ENCODE data around the gene PIRT. TPM values are rescaled to one million over a fixed set of nuclear protein-coding genes. Genes with fewer than 3 reads are reported as not detected.

PIRT gene
- total and polyA plus RNA-seq, 11 donors, result not detected

DNA sequence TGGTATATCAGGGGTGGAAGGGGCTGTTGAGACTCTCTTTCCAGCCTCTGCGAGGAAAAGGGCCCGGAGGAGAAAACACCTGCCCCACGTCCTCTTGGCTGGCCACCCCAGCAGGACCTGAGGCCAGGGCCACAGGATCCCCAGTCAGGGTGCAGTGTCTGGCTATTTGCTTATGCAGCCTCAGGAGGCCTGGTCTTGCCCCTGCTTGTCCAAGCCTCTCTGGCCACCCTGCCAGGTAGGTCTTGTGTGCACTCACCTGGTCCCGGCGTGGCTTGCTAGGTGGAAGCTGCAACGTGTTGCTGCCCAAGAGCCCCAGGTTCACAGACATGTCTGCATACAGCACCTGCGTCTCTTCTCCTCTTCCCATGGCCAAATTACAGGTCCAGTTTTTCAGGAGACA lies 34.5 kb downstream of the PIRT start:
- DNase-seq (no peak), ATAC-seq (no peak)
- Histone ChIP-seq H3K27ac (no peak overlapping the region), H3K4me3 (no peak overlapping the region), H3K36me3 (no peaks in the 10 kb centered on the region), H3K9me3 (no peaks in the 10 kb centered on the region), H3K27me3 (no peaks in the 10 kb centered on the region), H3K4me1 (peaks cover 0 to 6% (median under 1%) of the 10 kb centered on the region in 12 donors)
- TF ChIP-seq, protein P1, sequence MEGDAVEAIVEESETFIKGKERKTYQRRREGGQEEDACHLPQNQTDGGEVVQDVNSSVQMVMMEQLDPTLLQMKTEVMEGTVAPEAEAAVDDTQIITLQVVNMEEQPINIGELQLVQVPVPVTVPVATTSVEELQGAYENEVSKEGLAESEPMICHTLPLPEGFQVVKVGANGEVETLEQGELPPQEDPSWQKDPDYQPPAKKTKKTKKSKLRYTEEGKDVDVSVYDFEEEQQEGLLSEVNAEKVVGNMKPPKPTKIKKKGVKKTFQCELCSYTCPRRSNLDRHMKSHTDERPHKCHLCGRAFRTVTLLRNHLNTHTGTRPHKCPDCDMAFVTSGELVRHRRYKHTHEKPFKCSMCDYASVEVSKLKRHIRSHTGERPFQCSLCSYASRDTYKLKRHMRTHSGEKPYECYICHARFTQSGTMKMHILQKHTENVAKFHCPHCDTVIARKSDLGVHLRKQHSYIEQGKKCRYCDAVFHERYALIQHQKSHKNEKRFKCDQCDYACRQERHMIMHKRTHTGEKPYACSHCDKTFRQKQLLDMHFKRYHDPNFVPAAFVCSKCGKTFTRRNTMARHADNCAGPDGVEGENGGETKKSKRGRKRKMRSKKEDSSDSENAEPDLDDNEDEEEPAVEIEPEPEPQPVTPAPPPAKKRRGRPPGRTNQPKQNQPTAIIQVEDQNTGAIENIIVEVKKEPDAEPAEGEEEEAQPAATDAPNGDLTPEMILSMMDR (IDR thresholded peaks at IDR 0.05), result no peak
- TF ChIP-seq POLR2A (IDR thresholded peaks at IDR 0.05), result no peak
- intact Hi-C loops (cut with DNase I), result loop anchor here in 1 of 10 donors (10.0 kb wide), 1 partner anchor 61 kb away; no protein-coding TSS in a partner anchor
- 89 to 95% (median 92%) methylated on average over 7 of the region's 7 CpGs for WGBS, 4 donors

DNA sequence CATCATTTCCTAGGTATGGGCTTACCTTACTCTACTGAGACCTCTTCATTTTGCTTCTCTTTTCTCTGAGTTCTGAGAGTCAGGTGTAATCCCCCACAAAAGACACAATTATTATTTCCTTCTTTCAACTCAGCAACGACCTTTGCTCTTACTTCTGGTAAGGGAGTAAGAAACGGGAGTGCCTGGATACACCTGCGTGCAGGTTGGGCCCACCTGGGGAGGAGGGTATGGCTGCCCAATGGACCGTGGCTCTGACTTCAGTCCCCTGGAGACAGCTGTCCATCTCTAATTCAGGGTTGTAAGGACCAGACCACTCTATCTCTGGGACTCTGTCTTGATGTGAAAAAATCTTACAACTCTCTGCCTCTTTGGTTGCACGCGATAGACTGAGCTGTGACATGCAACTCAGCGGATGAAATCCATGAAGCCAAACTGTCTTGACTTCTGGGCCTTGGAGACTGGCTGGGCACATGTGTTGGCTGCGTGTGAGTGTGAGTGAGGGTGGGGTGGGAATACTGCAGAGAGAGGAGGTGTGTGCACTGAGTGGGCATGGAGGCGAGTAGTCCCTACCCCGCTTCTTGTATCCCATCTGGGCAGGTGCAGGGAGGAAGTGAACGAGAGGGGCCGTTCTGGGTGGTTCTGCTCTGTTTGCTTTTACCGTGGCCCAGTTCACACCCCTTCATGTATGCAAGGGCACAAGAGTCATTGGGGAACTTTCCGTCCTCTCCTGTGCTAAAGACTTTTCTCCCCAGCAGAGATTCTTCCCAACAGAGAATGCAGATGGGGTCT lies 35.2 kb downstream of the PIRT start:
- DNase-seq (no peak), ATAC-seq (no peak)
- Histone ChIP-seq H3K4me3 (no peak overlapping the region), H3K27ac (no peak overlapping the region), H3K27me3 (no peaks in the 10 kb centered on the region), H3K9me3 (no peaks in the 10 kb centered on the region), H3K36me3 (no peaks in the 10 kb centered on the region), H3K4me1 (peaks cover 0 to 12% (median 4%) of the 10 kb centered on the region in 12 donors)
- intact Hi-C loops (cut with DNase I), result loop anchor here in 1 of 10 donors (10.0 kb wide), 1 partner anchor 62 kb away; no protein-coding TSS in a partner anchor
- WGBS, 4 donors, result 86 to 91% (median 87%) methylated on average over 14 of the region's 14 CpGs
- TF ChIP-seq, protein P1 (IDR thresholded peaks at IDR 0.05), result no peak
- TF ChIP-seq POLR2A (IDR thresholded peaks at IDR 0.05), result no peak

DNA sequence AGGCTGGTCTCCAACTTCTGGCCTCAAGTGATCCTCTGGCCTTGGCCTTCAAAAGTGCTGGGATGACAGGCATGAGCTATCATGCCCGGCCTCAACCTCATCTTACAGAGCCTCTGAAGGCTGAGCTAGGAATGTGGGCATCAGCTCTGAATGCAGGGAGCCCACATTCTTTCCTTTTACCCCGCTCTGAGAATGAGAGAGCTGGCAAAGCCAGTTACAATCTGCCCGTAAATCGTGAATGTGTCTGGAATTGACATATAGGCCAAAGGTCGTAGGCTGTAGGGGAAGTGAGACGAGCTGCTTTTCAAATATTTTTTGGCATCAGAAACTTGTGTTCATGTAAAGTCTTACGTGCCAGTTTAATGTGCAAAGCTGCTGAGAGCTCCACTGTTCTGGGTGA lies 38.5 kb downstream of the PIRT start:
- WGBS, 4 donors, result 60 to 76% (median 73%) methylated on average over 7 of the region's 7 CpGs
- no peaks in the 10 kb centered on the region for H3K36me3 ChIP-seq
- H3K27ac ChIP-seq, result no peak overlapping the region
- DNase-seq (no peak), ATAC-seq (no peak)
- H3K4me3 ChIP-seq, result no peak overlapping the region
- intact Hi-C loops (cut with DNase I), result no loop called here
- H3K27me3 ChIP-seq, result no peaks in the 10 kb centered on the region
- TF ChIP-seq, protein P1 (IDR thresholded peaks at IDR 0.05), result no peak
- no peak for TF ChIP-seq POLR2A (IDR thresholded peaks at IDR 0.05)
- no peaks in the 10 kb centered on the region for H3K9me3 ChIP-seq
- peaks cover 0 to 13% (median 5%) of the 10 kb centered on the region in 12 donors for H3K4me1 ChIP-seq

DNA sequence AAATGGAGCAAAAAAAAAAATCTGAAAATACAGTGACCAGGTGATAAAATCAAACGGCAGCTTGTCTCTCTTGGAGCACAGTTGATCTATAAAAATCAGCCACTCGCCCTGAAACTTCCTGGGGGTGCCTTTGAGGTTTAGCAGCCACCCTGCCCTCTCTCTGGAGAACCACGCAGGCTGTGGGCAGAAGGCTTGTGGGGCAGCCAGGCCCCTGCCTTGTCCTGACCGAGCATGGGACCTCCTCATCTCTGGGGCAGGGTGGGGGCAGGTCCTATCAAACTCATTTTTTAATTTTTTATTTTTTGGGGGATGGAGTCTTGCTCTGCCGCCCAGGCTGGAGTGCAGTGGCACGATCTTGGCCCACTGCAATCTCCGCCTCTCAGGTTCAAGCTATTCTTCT lies 39.0 kb downstream of the PIRT start:
- Histone ChIP-seq H3K4me1 (peaks cover 0 to 13% (median 5%) of the 10 kb centered on the region in 12 donors), H3K9me3 (no peaks in the 10 kb centered on the region), H3K36me3 (no peaks in the 10 kb centered on the region), H3K27ac (no peak overlapping the region), H3K4me3 (no peak overlapping the region), H3K27me3 (no peaks in the 10 kb centered on the region)
- 75 to 80% (median 78%) methylated on average over 7 of the region's 7 CpGs for WGBS, 4 donors
- ATAC-seq, result no peak
- TF ChIP-seq, protein P1 (IDR thresholded peaks at IDR 0.05), result no peak
- no peak for TF ChIP-seq POLR2A (IDR thresholded peaks at IDR 0.05)
- intact Hi-C loops (cut with DNase I), result no loop called here
- DNase-seq, result no peak

Data from heart left ventricle (tissue), 16 donors.